HUES64 (cell line): ENCODE results near the gene THOP1.

ENCODE experiments used
- H3K27ac ChIP-seq: 2 replicates; pipeline ENCODE4 v1.7.0; 2013; ENCODE audit warnings: low read depth, low read length, inconsistent platforms
- H3K27me3 ChIP-seq: 2 replicates; pipeline ENCODE4 v1.6.1; 2013; ENCODE audit warnings: mild to moderate bottlenecking, low read length; ENCODE audit not compliant: insufficient read depth
- H3K36me3 ChIP-seq: 2 replicates; pipeline ENCODE4 v1.6.1; 2013; ENCODE audit warnings: mild to moderate bottlenecking, low read length; ENCODE audit not compliant: insufficient read depth
- H3K4me1 ChIP-seq: 2 replicates; pipeline ENCODE4 v1.6.1; 2013; ENCODE audit warnings: mild to moderate bottlenecking, low read length, moderate library complexity; ENCODE audit not compliant: insufficient read depth
- H3K4me3 ChIP-seq: 2 replicates; pipeline ENCODE4 v1.5.1; 2013; ENCODE audit warnings: mild to moderate bottlenecking, low read length, moderate library complexity
- H3K9ac ChIP-seq: 2 replicates; pipeline ENCODE4 v1.6.1; 2013; ENCODE audit warnings: mild to moderate bottlenecking, low read depth, low read length
- H3K9me3 ChIP-seq: 2 replicates; pipeline ENCODE4 v1.6.1; 2013; ENCODE audit warnings: low read depth, low read length; ENCODE audit not compliant: insufficient read depth
- WGBS: fragments of 150-250, 120-280 bp; methylation state at CpG from one replicate; pipeline ENCODE4 v1.1.7; 2013; ENCODE audit warnings: missing lambda C conversion rate; 5-methylcytosine and 5-hydroxymethylcytosine counted together

Gene THOP1

DNA sequence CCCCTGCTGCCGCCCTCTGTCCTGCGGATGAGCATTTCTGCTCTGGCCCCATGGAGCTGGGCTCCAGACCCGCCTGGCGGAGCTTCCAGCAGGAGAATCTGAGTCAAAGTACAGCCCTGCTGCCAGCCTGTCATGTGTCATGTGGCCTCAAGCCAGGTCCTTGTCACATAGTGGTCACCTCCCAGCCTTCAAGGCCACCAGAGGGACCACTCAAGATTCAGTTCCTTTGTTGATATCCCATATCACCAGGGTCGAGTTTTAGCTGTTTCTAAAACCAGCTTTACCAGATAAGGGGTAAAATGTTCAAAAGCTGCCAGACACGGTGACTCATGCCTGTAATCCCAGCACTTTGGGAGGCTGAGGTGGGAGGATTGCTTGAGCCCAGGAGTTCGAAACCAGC lies 13.4 kb downstream of the THOP1 start:
- Histone ChIP-seq H3K9me3 (no peaks in the 10 kb centered on the region), H3K36me3 (peaks cover 94% of the 10 kb centered on the region), H3K9ac (no peak overlapping the region), H3K27ac (no peak overlapping the region), H3K27me3 (no peaks in the 10 kb centered on the region), H3K4me3 (no peak overlapping the region), H3K4me1 (no peaks in the 10 kb centered on the region)
- 96% methylated on average over 7 of the region's 7 CpGs for WGBS

DNA sequence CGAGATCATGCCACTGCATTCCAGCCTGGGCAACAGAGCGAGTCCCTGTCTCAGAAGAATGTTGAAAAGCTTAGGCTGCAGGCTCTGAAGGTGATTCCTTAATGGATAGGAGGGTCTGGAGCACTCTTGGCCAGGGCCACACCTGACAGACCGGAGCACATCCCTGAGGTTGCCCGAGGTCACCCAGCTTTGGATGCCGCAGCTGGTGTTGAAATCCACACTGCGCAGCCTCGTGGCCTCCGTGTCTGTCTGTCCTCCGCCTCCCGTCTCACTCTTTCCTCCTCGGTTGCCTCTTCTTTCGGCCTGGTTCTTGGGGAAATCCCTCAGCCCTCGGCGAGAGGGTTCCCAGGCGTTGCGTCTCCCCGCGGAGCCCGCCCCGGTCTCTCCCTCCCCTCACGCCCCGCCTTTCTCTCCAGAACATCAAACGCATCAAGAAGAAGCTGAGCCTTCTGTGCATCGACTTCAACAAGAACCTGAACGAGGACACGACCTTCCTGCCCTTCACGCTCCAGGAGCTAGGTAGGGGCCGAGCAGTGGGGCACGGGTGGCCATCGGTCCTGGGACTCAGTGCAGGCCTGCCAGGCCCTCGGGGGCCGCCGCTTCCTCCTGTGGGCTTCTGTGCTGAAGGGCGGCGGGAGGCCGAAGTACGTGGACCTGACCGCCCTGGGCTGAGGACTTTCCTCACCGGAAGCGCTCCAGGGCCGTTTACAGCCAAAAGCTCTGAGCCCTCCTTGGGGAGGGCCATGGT lies 14.1 kb downstream of the THOP1 start:
- no peaks in the 10 kb centered on the region for H3K9me3 ChIP-seq
- WGBS: 96% methylated on average over 41 of the region's 41 CpGs
- no peak overlapping the region for H3K4me3 ChIP-seq
- no peak overlapping the region for H3K27ac ChIP-seq
- no peak overlapping the region for H3K9ac ChIP-seq
- peaks cover 93% of the 10 kb centered on the region for H3K36me3 ChIP-seq
- H3K4me1 ChIP-seq: no peaks in the 10 kb centered on the region
- no peaks in the 10 kb centered on the region for H3K27me3 ChIP-seq

DNA sequence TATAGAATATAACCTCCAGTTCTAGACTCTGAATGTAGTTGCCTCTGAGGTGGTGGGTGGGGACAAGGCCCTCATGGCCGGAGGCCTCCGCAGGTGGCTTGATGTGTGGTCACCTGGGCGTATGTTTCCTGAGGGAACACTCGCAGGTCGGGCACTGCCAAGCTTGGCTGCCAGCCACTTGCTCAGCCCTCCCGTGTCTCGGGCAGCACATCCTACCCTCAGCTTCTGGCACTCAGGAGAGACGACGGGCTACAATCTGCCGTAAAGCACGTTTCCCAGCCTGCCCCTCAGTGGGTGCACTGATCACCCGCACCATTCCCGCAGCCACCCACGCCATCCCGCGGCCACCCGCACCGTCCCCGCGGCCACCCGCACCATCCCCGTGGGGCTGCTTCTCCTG lies 15.2 kb downstream of the THOP1 start:
- Histone ChIP-seq H3K4me3 (no peak overlapping the region), H3K27ac (no peak overlapping the region), H3K27me3 (no peaks in the 10 kb centered on the region), H3K4me1 (no peaks in the 10 kb centered on the region), H3K36me3 (peaks cover 93% of the 10 kb centered on the region), H3K9ac (no peak overlapping the region), H3K9me3 (no peaks in the 10 kb centered on the region)
- WGBS: 97% methylated on average over 22 of the region's 22 CpGs

DNA sequence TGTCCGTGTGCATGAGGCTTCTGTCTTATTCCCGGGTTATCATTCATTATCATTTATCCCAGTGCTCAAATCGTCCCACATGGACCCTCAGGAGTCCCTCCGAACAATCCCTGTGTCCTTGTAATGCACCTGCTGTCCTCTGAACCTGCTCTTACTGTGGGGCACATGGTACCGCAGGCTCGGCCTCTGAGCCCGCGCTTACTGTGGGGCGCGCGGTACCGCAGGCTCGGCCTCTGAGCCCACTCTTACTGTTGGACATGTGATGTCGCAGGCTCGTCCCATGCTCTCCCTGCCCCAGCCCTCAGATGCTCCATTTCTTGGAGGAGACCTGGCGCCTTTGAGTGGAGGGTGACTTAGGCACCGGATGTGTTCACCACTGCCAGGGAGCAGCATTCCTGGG lies 17.5 kb downstream of the THOP1 start:
- Histone ChIP-seq H3K36me3 (peaks cover 90% of the 10 kb centered on the region), H3K4me3 (no peak overlapping the region), H3K4me1 (no peaks in the 10 kb centered on the region), H3K9ac (no peak overlapping the region), H3K9me3 (no peaks in the 10 kb centered on the region), H3K27me3 (no peaks in the 10 kb centered on the region), H3K27ac (no peak overlapping the region)
- 98% methylated on average over 17 of the region's 17 CpGs for WGBS

DNA sequence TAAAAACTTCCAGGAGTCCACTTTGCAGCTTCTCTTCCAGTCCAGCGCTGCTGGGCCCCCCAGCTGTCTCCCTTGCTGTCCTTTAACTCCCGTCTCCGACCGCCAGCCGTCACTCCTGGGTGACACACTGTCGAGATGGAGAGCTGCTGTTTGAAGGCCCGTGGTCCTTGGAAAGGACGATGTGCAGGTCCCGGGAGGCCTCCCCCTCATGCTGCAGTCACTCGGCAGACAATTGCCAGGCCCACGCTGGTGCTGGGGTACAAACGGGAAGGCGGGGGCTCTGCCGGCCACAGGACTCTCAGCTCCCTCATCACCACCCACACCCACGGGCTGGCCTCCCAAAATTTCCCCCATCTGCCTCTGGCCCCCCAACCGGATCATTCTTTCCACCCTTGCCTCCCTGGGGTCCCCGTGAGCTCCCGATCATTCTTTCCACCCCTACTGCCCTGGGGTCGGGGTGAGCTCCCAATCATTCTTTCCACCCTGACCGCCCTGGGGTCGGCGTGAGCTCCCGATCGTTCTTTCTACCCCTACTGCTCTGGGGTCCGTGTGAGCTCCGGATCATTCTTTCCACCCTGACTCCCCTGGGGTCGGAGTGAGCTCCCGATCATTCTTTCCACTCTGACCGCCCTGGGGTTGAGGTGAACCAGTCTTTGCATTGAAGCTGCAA lies 18.3 kb downstream of the THOP1 start:
- Histone ChIP-seq H3K9me3 (no peaks in the 10 kb centered on the region), H3K36me3 (peaks cover 89% of the 10 kb centered on the region), H3K9ac (no peak overlapping the region), H3K4me1 (no peaks in the 10 kb centered on the region), H3K27ac (no peak overlapping the region), H3K27me3 (no peaks in the 10 kb centered on the region), H3K4me3 (no peak overlapping the region)
- 96% methylated on average over 29 of the region's 29 CpGs for WGBS

DNA sequence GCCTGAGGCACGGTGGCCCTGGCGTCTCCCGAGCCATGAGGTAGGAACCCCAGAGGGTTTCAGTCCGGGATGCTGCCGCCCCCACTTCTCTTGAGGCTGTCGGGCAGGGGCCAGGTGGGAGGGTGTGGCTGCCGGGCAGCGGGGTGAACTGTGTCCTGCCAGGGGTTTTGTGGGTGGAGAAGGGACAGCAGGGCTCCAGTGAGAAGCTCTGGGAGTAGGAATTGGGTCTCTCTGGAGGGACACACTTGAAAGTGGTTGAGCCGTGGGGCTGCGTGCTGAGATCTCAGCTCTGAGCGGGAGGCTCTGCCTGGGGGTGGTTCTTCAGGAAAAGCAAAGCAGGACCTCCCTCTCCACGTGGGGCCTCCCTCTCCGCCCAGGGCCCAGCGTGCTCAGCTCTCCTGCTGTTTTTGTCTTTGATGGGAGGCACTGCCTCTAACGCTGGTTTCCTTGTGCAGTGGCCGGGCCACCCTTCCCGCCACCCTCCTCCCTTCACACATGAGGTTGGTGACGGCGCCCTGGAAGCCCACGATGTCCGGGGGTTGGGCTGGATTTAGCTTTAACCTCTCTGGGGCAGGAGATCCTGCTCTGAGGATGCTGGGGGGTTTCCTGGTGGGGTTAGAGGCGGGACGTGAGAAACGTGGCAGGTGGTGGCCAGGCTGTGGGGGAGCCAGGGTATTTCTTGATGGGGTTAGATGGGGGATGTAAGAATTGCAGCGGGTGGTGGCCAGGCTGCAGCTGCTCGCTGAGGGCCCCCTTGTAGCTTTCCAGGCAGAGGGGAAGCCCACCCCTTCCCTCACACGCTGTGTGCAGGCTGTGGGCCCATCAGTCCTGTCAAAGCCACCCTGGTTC lies 19.1 kb downstream of the THOP1 start:
- H3K36me3 ChIP-seq: peaks cover 89% of the 10 kb centered on the region
- H3K9me3 ChIP-seq: no peaks in the 10 kb centered on the region
- H3K9ac ChIP-seq: no peak overlapping the region
- H3K27ac ChIP-seq: no peak overlapping the region
- H3K4me3 ChIP-seq: no peak overlapping the region
- no peaks in the 10 kb centered on the region for H3K27me3 ChIP-seq
- WGBS: 92% methylated on average over 27 of the region's 27 CpGs
- H3K4me1 ChIP-seq: no peaks in the 10 kb centered on the region

DNA sequence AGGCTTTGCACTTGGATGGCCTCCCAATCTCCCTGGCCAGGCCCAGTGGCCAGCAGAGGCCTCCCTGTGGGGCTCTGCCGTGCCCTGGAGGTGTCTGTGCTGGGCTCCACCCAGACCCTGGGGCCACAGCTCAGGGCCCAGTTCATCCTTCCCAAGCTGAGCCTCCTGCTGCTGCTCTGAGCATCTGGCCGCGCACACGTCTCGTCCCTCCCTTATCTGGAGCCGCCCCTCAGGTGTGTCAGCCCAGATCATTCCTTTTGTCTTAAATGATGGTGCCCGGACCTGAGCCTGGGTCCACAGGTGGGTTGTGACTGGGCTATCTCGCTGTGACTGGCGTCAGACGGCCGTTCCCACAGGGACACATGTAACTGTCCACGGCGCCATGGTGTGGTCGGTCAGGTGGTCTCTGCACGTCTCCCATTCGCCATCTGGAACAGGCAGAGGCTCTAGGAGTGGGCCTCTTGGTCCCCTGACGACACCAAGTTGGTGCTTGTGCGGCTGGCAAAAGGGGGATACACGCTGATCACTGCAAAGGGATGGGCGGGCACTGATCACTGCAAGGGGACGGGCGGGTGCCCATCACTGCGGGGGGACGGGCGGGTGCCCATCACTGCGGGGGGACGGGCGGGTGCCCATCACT lies 20.1 kb downstream of the THOP1 start:
- H3K27me3 ChIP-seq: no peaks in the 10 kb centered on the region
- H3K4me1 ChIP-seq: no peaks in the 10 kb centered on the region
- H3K9ac ChIP-seq: no peak overlapping the region
- H3K9me3 ChIP-seq: no peaks in the 10 kb centered on the region
- H3K4me3 ChIP-seq: no peak overlapping the region
- H3K36me3 ChIP-seq: peaks cover 90% of the 10 kb centered on the region
- H3K27ac ChIP-seq: no peak overlapping the region
- WGBS: 96% methylated on average over 24 of the region's 28 CpGs

DNA sequence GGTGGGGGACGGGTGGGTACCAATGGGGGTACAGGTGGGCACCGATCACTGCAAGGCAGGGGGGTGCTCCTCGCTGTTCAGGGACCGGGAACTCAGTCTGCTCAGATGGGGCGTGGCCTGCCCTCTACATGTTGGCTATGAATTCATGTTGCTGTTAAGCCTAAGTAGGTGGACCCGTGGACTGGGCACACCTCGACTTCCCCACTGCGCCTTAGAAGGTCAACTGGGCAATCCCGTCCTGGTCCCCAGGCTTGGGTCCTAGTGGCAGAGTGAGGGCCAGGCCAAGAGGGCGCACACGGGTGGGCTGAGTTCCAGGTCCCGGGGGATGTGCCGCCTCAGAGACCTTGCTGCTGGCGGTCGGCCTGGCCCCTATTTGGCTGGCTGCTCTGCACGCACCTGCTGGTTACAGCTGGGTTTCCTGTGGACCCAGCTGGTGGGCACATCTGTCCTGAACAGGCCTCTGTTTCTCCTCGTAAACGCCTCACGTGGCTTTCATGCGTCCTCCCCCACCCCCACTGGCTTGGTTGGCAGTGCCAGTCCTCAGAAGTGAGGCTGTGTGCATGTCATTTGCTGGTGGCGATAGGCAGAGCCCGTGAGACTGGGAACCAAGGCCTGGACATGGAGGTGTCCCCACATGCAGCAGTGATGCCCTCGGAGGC lies 20.8 kb downstream of the THOP1 start:
- 95% methylated on average over 23 of the region's 23 CpGs for WGBS
- Histone ChIP-seq H3K9me3 (no peaks in the 10 kb centered on the region), H3K4me1 (no peaks in the 10 kb centered on the region), H3K27me3 (no peaks in the 10 kb centered on the region), H3K9ac (no peak overlapping the region), H3K36me3 (peaks cover 90% of the 10 kb centered on the region), H3K4me3 (no peak overlapping the region), H3K27ac (no peak overlapping the region)

DNA sequence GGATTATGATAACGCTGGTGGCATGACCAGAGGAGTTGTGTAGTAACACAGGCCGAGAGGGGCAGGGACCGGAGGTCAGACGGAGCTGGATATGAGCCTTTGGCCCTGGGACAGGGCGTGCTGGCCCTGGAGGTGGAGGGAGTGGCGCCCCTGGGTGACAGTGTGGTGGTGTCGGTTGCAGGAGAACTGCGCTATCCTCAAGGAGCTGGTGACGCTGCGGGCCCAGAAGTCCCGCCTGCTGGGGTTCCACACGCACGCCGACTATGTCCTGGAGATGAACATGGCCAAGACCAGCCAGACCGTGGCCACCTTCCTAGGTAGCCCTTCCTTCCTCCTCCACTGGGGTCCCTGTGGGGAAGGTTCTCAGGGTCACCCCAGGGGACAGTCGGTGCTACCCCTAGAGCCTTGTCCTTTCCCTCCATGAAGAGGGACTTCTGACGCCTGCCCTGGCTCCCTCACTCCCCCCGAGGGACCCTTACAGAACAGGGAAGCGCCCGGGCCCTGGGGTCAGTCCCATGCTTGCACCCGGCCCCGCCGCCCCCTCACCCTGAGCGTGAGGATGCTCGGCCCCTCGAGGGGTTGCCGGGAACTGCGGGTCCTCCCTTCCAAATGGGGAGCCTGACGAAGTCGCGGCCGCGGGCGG lies 21.6 kb downstream of the THOP1 start:
- H3K27ac ChIP-seq: no peak overlapping the region
- peaks cover 90% of the 10 kb centered on the region for H3K36me3 ChIP-seq
- WGBS: 95% methylated on average over 34 of the region's 34 CpGs
- H3K9me3 ChIP-seq: no peaks in the 10 kb centered on the region
- H3K9ac ChIP-seq: no peak overlapping the region
- no peak overlapping the region for H3K4me3 ChIP-seq
- H3K27me3 ChIP-seq: no peaks in the 10 kb centered on the region
- H3K4me1 ChIP-seq: no peaks in the 10 kb centered on the region

DNA sequence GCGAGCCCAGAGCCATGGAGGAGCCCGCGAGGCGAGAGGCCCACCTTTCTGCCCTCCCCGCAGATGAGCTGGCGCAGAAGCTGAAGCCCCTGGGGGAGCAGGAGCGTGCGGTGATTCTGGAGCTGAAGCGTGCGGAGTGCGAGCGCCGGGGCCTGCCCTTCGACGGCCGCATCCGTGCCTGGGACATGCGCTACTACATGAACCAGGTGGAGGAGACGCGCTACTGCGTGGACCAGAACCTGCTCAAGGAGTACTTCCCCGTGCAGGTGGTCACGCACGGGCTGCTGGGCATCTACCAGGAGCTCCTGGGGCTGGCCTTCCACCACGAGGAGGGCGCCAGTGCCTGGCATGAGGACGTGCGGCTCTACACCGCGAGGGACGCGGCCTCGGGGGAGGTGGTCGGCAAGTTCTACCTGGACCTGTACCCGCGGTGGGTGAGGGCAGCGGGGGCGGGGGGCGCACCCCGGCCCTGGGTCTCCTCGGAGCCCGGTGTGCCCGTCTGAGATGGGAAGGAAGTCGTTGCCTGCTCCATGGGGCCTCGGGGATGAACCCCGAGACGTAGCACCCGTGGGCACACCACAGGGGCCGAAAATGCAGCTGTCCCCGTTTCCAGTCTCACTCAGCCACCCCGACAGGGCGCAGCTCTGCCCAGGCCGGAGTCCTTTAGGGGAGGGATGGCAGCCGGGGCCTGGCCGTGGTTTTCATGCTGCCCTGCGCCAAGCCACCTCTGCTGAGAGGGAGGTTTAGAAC lies 22.3 kb downstream of the THOP1 start:
- WGBS: 96% methylated on average over 56 of the region's 56 CpGs
- Histone ChIP-seq H3K27me3 (no peaks in the 10 kb centered on the region), H3K36me3 (peaks cover 92% of the 10 kb centered on the region), H3K27ac (no peak overlapping the region), H3K4me3 (no peak overlapping the region), H3K4me1 (no peaks in the 10 kb centered on the region), H3K9ac (no peak overlapping the region), H3K9me3 (no peaks in the 10 kb centered on the region)
